GM12891 (cell line): ENCODE data around the gene CYP2B6.
"Not testable (repeated sequence)": the region's sequence is repeated elsewhere in the genome, so short reads cannot be mapped to it uniquely, and the experiment has no call there.

Experiments used
- DNase-seq: peaks from one replicate; pipeline ENCODE4 v3.0.0; 2011; ENCODE audit warnings: low spot score; ENCODE audit not compliant: insufficient read length
- FAIRE-seq: peaks from 2 replicates; lab custom pipeline; 2011; peaks lifted over from hg19 to GRCh38; lab: Jason Lieb, UNC
- PAX5 ChIP-seq: IDR thresholded peaks from 2 replicates; pipeline ENCODE4 v1.6.1; 2011; ENCODE audit warnings: low read length, moderate library complexity, mild to moderate bottlenecking; ENCODE audit not compliant: insufficient read depth, severe bottlenecking
- POLR2A ChIP-seq: IDR thresholded peaks from 2 replicates; pipeline ENCODE4 v1.6.1; 2011; ENCODE audit warnings: low read depth, low read length, control low read depth
- POLR2AphosphoS5 ChIP-seq: IDR thresholded peaks from 2 replicates; pipeline ENCODE4 v1.6.1; 2011; ENCODE audit warnings: low read depth, low read length, control low read depth
- POU2F2 ChIP-seq: IDR thresholded peaks from 2 replicates; pipeline ENCODE4 v1.6.1; 2011; ENCODE audit warnings: low read depth, mild to moderate bottlenecking, control low read depth, low read length, moderate library complexity
- SPI1 ChIP-seq: IDR thresholded peaks from 2 replicates; pipeline ENCODE4 v1.6.1; 2011; ENCODE audit warnings: low read depth, low read length, control low read depth
- TAF1 ChIP-seq: IDR thresholded peaks from 2 replicates; pipeline ENCODE4 v1.6.1; 2011; ENCODE audit warnings: low read depth, low read length, control low read depth

The CYP2B6 gene

DNA sequence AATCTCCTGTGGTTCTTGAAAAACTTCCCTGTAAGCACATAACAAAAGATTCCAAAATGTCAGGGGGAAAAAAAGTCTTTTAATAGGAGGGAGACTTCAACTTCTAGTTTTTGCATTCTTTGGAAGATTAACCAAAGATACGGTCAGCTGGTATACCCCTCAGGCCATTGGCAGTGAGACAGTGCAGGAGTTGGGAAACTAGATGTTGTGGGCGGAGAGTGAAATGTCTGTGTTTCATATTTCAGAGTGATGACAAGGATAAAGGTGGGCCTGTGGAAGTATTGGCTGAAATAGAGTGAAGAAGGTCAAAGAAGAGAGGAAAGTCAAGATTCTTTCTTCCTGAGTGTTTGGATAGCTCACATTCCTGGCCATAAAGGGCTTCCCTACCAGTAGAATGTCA lies 40.8 kb downstream of the CYP2B6 start:
- FAIRE-seq: no peak
- DNase-seq: no peak
- TF ChIP-seq SPI1: no peak
- no peak for TF ChIP-seq POLR2A
- no peak for TF ChIP-seq PAX5
- TF ChIP-seq TAF1: no peak
- no peak for TF ChIP-seq POU2F2
- no peak for TF ChIP-seq POLR2AphosphoS5

DNA sequence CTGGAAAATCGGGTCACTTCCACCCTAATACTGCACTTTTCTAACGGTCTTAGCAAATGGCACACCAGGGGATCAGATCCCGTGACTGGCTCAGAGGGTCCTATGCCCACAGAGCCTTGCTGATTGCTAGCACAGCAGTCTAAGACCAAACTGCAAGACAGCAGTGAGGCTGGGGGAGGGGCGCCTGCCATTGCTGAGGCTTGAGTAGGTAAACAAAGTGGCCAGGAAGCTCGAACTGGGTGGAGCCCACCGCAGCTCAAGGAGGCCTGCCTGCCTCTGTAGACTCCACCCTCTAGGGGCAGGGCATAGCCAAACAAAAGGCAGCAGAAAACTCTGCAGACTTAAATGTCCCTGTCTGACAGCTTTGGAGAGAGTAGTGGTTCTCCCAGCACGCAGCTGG lies 42.2 kb downstream of the CYP2B6 start:
- not testable (repeated sequence) for FAIRE-seq, DNase-seq

- DNase-seq (no peak), FAIRE-seq (no peak)
- TF ChIP-seq POLR2A: no peak
- no peak for TF ChIP-seq POU2F2
- TF ChIP-seq POLR2AphosphoS5: no peak
- no peak for TF ChIP-seq SPI1
- no peak for TF ChIP-seq TAF1
- TF ChIP-seq PAX5: no peak
Measured at GRCh38 chr19:41039806-41040205, 48.7 kb downstream of the CYP2B6 start.

DNA sequence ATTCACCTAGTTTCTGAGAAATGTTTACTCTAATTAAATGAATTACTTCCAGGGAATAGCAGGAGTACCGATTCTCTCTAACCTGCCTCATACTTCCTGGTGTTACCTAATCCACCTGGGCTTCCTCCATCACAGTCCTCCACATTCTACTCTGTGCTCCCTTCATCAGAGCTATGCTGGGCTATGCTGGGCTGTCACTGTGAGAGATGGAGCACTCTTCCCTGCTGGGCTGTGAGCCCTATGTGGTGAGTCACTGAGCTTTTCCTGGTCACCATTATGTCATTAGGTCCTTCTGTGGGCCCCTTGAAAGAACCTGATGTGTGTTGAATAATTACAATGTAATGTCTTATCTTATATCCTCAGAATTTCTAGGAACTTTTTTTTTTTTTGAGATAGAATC lies 54.0 kb downstream of the CYP2B6 start:
- peak; percentile 67 for FAIRE-seq
- not testable (repeated sequence) for DNase-seq

DNA sequence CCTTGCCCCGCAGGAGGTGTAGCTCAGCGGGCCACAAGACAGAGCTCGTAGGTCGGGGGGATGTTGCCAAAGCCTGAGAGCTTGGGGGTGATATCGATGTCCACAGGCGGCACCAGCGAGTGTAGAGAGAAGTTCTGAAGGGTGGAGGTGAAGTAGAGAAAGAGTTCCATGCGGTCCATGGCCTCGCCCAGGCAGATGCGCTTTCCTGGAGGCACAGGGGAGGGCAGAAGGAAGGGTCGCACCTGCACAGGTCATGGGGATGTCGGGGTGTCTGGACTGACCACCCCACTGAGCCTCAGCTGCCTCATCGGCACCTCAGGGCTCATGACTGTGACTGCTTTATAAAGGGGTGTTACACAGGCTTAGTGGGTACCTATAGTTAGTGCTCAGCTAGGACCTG lies 59.3 kb downstream of the CYP2B6 start:
- FAIRE-seq: no peak

GRCh38 chr19:41052162-41052561 lies 61.1 kb downstream of the CYP2B6 start:
- not testable (repeated sequence) for FAIRE-seq, DNase-seq

More for the DNA sequence above, 59.3 kb downstream of the CYP2B6 start:
- no peak for DNase-seq
- TF ChIP-seq PAX5 (no peak), TAF1 (no peak), POU2F2 (no peak), SPI1 (no peak), POLR2AphosphoS5 (no peak), POLR2A (no peak)

- DNase-seq, FAIRE-seq: not testable (repeated sequence)
Measured at GRCh38 chr19:41053331-41053730, 62.2 kb downstream of the CYP2B6 start.

DNA sequence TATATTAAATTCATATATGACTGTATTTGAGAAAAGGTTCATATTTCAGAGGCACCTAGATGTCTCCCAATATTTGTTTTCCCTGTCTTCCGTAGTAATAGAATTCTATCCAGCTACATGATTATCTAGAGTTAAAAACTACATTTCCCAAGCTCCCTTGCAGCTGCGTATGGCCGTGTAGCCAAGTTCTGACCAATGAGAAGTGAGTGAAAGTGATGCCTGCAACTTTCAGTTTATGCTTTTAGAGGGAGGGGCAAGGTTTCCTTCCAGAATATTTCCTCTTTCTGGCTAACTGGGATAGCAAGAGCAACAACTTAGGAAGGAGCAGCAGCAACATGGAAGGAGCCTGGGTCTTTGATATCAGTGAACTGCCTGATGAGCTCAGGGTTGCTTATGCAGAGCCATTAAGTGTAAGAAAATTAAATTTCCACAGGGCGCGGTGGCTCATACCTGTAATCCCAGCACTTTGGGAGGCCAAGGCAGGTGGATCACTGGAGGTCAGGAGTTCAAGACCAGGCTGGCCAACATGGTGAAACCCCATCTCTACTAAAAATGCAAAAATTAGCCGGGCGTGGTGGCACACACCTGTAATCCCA lies 74.0 kb downstream of the CYP2B6 start:
- no peak for DNase-seq
- FAIRE-seq: no peak
- TF ChIP-seq POU2F2: no peak
